Smooth muscle cell (in vitro differentiated cells): ENCODE measurements around the gene RIPPLY2. TPM values are rescaled to one million over a fixed set of nuclear protein-coding genes. Genes with fewer than 3 reads are reported as not detected.

ENCODE experiments used
- DNase-seq: peaks from one replicate; lab custom pipeline; 2025; ENCODE audit not compliant: unreplicated experiment; lab: John Stamatoyannopoulos, UW
- H2AFZ ChIP-seq: fragments of 200-600 bp; sonication (generic); 2 replicates; pipeline ENCODE4 v1.6.0; 2016; ENCODE audit warnings: antibody characterized with exemption, low read depth, mild to moderate bottlenecking
- H3F3A ChIP-seq: fragments of 200-600 bp; sonication (generic); 2 replicates; pipeline ENCODE4 v1.6.0; 2017; ENCODE audit warnings: antibody characterized with exemption, low read depth
- H3K27ac ChIP-seq: fragments of 200-600 bp; sonication (generic); 2 replicates; pipeline ENCODE4 v1.5.1; 2016; ENCODE audit warnings: low read depth, mild to moderate bottlenecking
- H3K27me3 ChIP-seq: fragments of 200-600 bp; sonication (generic); 2 replicates; pipeline ENCODE4 v1.6.1; 2016; ENCODE audit warnings: low read depth, mild to moderate bottlenecking
- H3K36me3 ChIP-seq: fragments of 200-600 bp; sonication (generic); 2 replicates; pipeline ENCODE4 v1.5.1; 2016; ENCODE audit warnings: low read depth
- H3K4me1 ChIP-seq: fragments of 200-600 bp; sonication (generic); 2 replicates; pipeline ENCODE4 v1.5.1; 2016; ENCODE audit warnings: low read depth
- H3K4me2 ChIP-seq: fragments of 200-600 bp; sonication (generic); 2 replicates; pipeline ENCODE4 v1.6.0; 2016; ENCODE audit warnings: mild to moderate bottlenecking
- H3K4me3 ChIP-seq: fragments of 200-600 bp; sonication (generic); 2 replicates; pipeline ENCODE4 v1.5.1; 2016; ENCODE audit warnings: mild to moderate bottlenecking
- H3K79me2 ChIP-seq: fragments of 200-600 bp; sonication (generic); 2 replicates; pipeline ENCODE4 v1.6.0; 2016; ENCODE audit warnings: low read depth, mild to moderate bottlenecking
- H3K9ac ChIP-seq: fragments of 200-600 bp; sonication (generic); 2 replicates; pipeline ENCODE4 v1.6.0; 2016; ENCODE audit warnings: low read depth
- H3K9me3 ChIP-seq: fragments of 200-600 bp; sonication (generic); replicated peaks from 2 replicates; pipeline ENCODE4 v1.5.1; 2016; ENCODE audit warnings: low read depth
- H4K20me1 ChIP-seq: fragments of 200-600 bp; sonication (generic); 2 replicates; pipeline ENCODE4 v1.6.0; 2016; ENCODE audit warnings: low read depth
- CTCF ChIP-seq: fragments of 200-600 bp; sonication (generic); IDR thresholded peaks from 2 replicates; pipeline ENCODE4 v1.5.1; 2017; ENCODE audit warnings: borderline replicate concordance, mild to moderate bottlenecking, antibody characterized with exemption; ENCODE audit not compliant: insufficient read depth, poor library complexity, severe bottlenecking
- WGBS: methylation state at CpG from one replicate; pipeline ENCODE4 v1.1.7; 2016; ENCODE audit warnings: low lambda C conversion rate; 5-methylcytosine and 5-hydroxymethylcytosine counted together
- polyA plus RNA-seq: library from polyadenylated mRNA; unstranded; fragments of >200 nt; fragmentation: Nextera tagmentation; extraction: Ambion mirVana; gene quantifications from 2 replicates; pipeline ENCODE4 v1.2.1, GENCODE V29; 2016
- total RNA-seq: library from RNA; depleted of rRNA; stranded (reverse); fragments of >200 nt; gene quantifications from 2 replicates; pipeline ENCODE4 v1.2.3, GENCODE V29; 2014

RIPPLY2 gene
- total and polyA plus RNA-seq, 2 experiments from 2014 or later: not detected

- H3K9me3 ChIP-seq: no peaks in the 10 kb centered on the region
Measured at GRCh38 chr6:83838727-83839126, 14.4 kb upstream of the RIPPLY2 start.

GRCh38 chr6:83844170-83844569, 9.0 kb upstream of the RIPPLY2 start:
- no peaks in the 10 kb centered on the region for H3K79me2 ChIP-seq
- 97% methylated on average over 3 of the region's 3 CpGs for WGBS
- H2AFZ ChIP-seq: no peak overlapping the region

More at GRCh38 chr6:83838727-83839126, 14.4 kb upstream of the RIPPLY2 start:
- H3K4me2 ChIP-seq: no peak overlapping the region
- H3K4me1 ChIP-seq: no peaks in the 10 kb centered on the region
- H3K79me2 ChIP-seq: no peaks in the 10 kb centered on the region
- WGBS: 70% methylated on average over 6 of the region's 6 CpGs
- no peaks in the 10 kb centered on the region for H3K27me3 ChIP-seq
- no peaks in the 10 kb centered on the region for H3F3A ChIP-seq
- no peak overlapping the region for H3K27ac ChIP-seq
- no peaks in the 10 kb centered on the region for H4K20me1 ChIP-seq
- H2AFZ ChIP-seq: no peak overlapping the region
- H3K9ac ChIP-seq: no peak overlapping the region
- no peak for DNase-seq
- H3K4me3 ChIP-seq: no peak overlapping the region
- no peaks in the 10 kb centered on the region for H3K36me3 ChIP-seq
- TF ChIP-seq CTCF: no peak

GRCh38 chr6:83846291-83846690, 6.9 kb upstream of the RIPPLY2 start:
- Histone ChIP-seq H3K4me1 (no peaks in the 10 kb centered on the region), H3K9ac (no peak overlapping the region), H3K4me2 (no peak overlapping the region), H2AFZ (no peak overlapping the region), H3K27ac (no peak overlapping the region), H3K79me2 (no peaks in the 10 kb centered on the region), H3K36me3 (no peaks in the 10 kb centered on the region), H3K4me3 (no peak overlapping the region), H3K27me3 (peaks cover 17% of the 10 kb centered on the region), H3F3A (no peaks in the 10 kb centered on the region), H3K9me3 (no peaks in the 10 kb centered on the region), H4K20me1 (no peaks in the 10 kb centered on the region)
- no peak for TF ChIP-seq CTCF
- WGBS: 62% methylated on average over 1 of the region's 1 CpG
- no peak for DNase-seq

More at GRCh38 chr6:83844170-83844569, 9.0 kb upstream of the RIPPLY2 start:
- Histone ChIP-seq H3K27me3 (no peaks in the 10 kb centered on the region), H3K4me1 (no peaks in the 10 kb centered on the region), H3K36me3 (no peaks in the 10 kb centered on the region), H3K9me3 (no peaks in the 10 kb centered on the region), H3K27ac (no peak overlapping the region), H3K4me3 (no peak overlapping the region), H3K9ac (no peak overlapping the region), H3K4me2 (no peak overlapping the region), H4K20me1 (no peaks in the 10 kb centered on the region), H3F3A (no peaks in the 10 kb centered on the region)
- no peak for TF ChIP-seq CTCF
- no peak for DNase-seq

- H3F3A ChIP-seq: no peaks in the 10 kb centered on the region
- no peaks in the 10 kb centered on the region for H4K20me1 ChIP-seq
- H3K4me2 ChIP-seq: no peak overlapping the region
- H3K4me3 ChIP-seq: no peak overlapping the region
- no peak overlapping the region for H3K9ac ChIP-seq
- H3K79me2 ChIP-seq: no peaks in the 10 kb centered on the region
- TF ChIP-seq CTCF: no peak
- no peaks in the 10 kb centered on the region for H3K36me3 ChIP-seq
- H2AFZ ChIP-seq: no peak overlapping the region
- H3K27ac ChIP-seq: no peak overlapping the region
- H3K4me1 ChIP-seq: no peaks in the 10 kb centered on the region
- H3K9me3 ChIP-seq: no peaks in the 10 kb centered on the region
- no peak for DNase-seq
- peaks cover 26% of the 10 kb centered on the region for H3K27me3 ChIP-seq
Measured at GRCh38 chr6:83847179-83847578, 6.0 kb upstream of the RIPPLY2 start.
